Mucosa of gallbladder (tissue), 1 donor: ENCODE measurements around the gene FIBP. TPM values are rescaled to one million over a fixed set of nuclear protein-coding genes. Genes with fewer than 3 reads are reported as not detected.
"Not testable (repeated sequence)": the region's sequence is repeated elsewhere in the genome, so short reads cannot be mapped to it uniquely, and the experiment has no call there.

Experiments
- DNase-seq: peaks from one replicate; pipeline ENCODE4 v3.0.0-alpha.2; 2020; ENCODE audit warnings: low spot score
- total RNA-seq: library from RNA; stranded (reverse); gene quantifications from one replicate; pipeline ENCODE4 v1.2.1, GENCODE V29; 2021
- donor health status: DM: no; HTN: no; CAD: no.

The FIBP gene
- total RNA-seq, 1 donor from 2014 or later: 55.1 TPM

GRCh38 chr11:65849366-65849765, 38.9 kb downstream of the FIBP start:
- no peak for DNase-seq

DNA sequence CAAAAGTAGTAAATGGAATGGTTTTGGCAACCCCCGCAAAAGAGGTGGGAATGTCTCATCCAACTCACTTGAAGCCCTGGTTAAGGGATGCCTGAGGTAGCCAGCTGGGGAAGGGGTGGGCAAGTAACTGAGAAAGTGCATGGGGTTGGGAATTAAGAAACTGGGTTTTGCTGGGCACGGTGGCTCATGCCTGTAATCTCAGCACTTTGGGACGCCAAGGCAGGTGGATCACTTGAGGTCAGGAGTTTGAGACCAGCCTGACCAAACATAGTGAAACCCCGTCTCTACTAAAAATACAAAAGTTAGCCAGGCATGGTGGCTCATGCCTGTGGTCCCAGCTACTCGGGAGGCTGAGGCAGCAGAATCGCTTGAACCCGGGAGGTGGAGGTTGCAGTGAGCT, 39.6 kb downstream of the FIBP start:
- DNase-seq: not testable (repeated sequence)

DNA sequence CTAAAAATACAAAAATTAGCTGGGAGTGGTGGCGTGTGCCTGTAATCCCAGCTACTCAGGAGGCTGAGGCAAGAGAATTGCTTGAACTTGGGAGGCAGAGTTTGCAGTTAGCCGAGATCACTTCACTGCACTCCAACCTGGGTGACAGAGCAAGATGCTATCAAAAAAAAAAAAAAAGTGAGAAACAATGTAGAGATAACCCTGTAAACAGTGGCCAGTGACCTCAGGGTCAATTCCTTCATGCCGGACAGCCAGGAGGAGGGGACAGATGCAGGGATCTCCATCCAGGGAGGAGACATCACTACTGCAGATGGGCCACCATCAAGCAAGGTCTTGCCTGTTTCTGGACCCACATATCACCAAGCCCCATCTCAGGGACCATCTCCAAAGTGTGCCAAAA, 40.5 kb downstream of the FIBP start:
- no peak for DNase-seq

GRCh38 chr11:65844231-65844872, 43.9 kb downstream of the FIBP start:
- no peak for DNase-seq

GRCh38 chr11:65843811-65844210, 44.5 kb downstream of the FIBP start:
- no peak for DNase-seq

- no peak for DNase-seq
Observed at GRCh38 chr11:65842144-65842543, 46.1 kb downstream of the FIBP start.

- DNase-seq: no peak
Observed at GRCh38 chr11:65834202-65834601, 54.1 kb downstream of the FIBP start.

Other genes with a start within 250 kb of the FIBP start
- 84.2 TPM for gene RELA, start 225.6 kb downstream of the FIBP start, total RNA-seq
- gene KAT5, start 176.2 kb downstream of the FIBP start, total RNA-seq: 74.7 TPM
- gene RNASEH2C, start 167.7 kb downstream of the FIBP start, total RNA-seq: 99.2 TPM
- gene AP5B1, start 107.5 kb downstream of the FIBP start, total RNA-seq: 22.2 TPM
- gene OVOL1, start 101.4 kb downstream of the FIBP start, total RNA-seq: 3.5 TPM
- 1.4 TPM for gene SNX32, start 54.5 kb downstream of the FIBP start, total RNA-seq
- 692 TPM for gene CFL1, start 30.3 kb downstream of the FIBP start, total RNA-seq
- gene MUS81, start 28.0 kb downstream of the FIBP start, total RNA-seq: 63.1 TPM
- 86.5 TPM for gene EFEMP2, start 15.7 kb downstream of the FIBP start, total RNA-seq
- 2.7 TPM for gene CTSW, start 8.6 kb downstream of the FIBP start, total RNA-seq
- gene CCDC85B, start 2.2 kb upstream of the FIBP start, total RNA-seq: 28.3 TPM
- gene FOSL1, start 11.9 kb upstream of the FIBP start, total RNA-seq: 1.2 TPM
- gene C11orf68, start 30.6 kb upstream of the FIBP start, total RNA-seq: 44.8 TPM
- 90.1 TPM for gene DRAP1, start 31.0 kb upstream of the FIBP start, total RNA-seq
- gene TSGA10IP, start 57.0 kb upstream of the FIBP start, total RNA-seq: not detected
- 41.0 TPM for gene SART1, start 73.3 kb upstream of the FIBP start, total RNA-seq
- gene EIF1AD, start 113.7 kb upstream of the FIBP start, total RNA-seq: 29.2 TPM
- gene BANF1, start 114.0 kb upstream of the FIBP start, total RNA-seq: 165 TPM
- gene CST6, start 123.5 kb upstream of the FIBP start, total RNA-seq: 1.0 TPM
- 0.92 TPM for gene CATSPER1, start 138.0 kb upstream of the FIBP start, total RNA-seq
- gene GAL3ST3, start 160.7 kb upstream of the FIBP start, total RNA-seq: 0.78 TPM
- 161 TPM for gene SF3B2, start 163.9 kb upstream of the FIBP start, total RNA-seq
- gene PACS1, start 181.8 kb upstream of the FIBP start, total RNA-seq: 68.0 TPM